DOHH2 (cell line): ENCODE data around the gene ZFAND3.
"Not testable (repeated sequence)": the region's sequence is repeated elsewhere in the genome, so short reads cannot be mapped to it uniquely, and the experiment has no call there.

Experiments
- H3F3A ChIP-seq: fragments of 200-600 bp; sonication (generic), shearing (Covaris generic); 2 replicates; pipeline ENCODE4 v1.6.0; 2016; ENCODE audit warnings: antibody characterized with exemption, mild to moderate bottlenecking; ENCODE audit not compliant: control insufficient read depth, insufficient read depth
- H3K27ac ChIP-seq: fragments of 200-600 bp; sonication (generic); 2 replicates; pipeline ENCODE4 v1.5.1; 2014; ENCODE audit warnings: low read depth, mild to moderate bottlenecking, low read length, moderate library complexity
- H3K27me3 ChIP-seq: fragments of 200-600 bp; sonication (generic); 2 replicates; pipeline ENCODE4 v1.6.1; 2014; ENCODE audit warnings: mild to moderate bottlenecking, low read length, mixed read lengths; ENCODE audit not compliant: control insufficient read depth
- H3K36me3 ChIP-seq: fragments of 200-600 bp; sonication (generic); 2 replicates; pipeline ENCODE4 v1.6.1; 2014; ENCODE audit warnings: mild to moderate bottlenecking, low read length, moderate library complexity, mixed read lengths; ENCODE audit not compliant: control insufficient read depth
- H3K4me1 ChIP-seq: fragments of 200-600 bp; sonication (generic); 2 replicates; pipeline ENCODE4 v1.6.1; 2014; ENCODE audit warnings: mild to moderate bottlenecking, low read length, mixed read lengths; ENCODE audit not compliant: control insufficient read depth
- H3K4me2 ChIP-seq: fragments of 200-600 bp; sonication (generic); 2 replicates; pipeline ENCODE4 v1.6.0; 2014; ENCODE audit warnings: mild to moderate bottlenecking, low read length, moderate library complexity
- H3K4me3 ChIP-seq: fragments of 200-600 bp; sonication (generic); 2 replicates; pipeline ENCODE4 v1.5.1; 2014; ENCODE audit warnings: mild to moderate bottlenecking, low read length, mixed read lengths
- H3K79me2 ChIP-seq: fragments of 200-600 bp; sonication (generic); 2 replicates; pipeline ENCODE4 v1.6.1; 2014; ENCODE audit warnings: mild to moderate bottlenecking, low read length, mixed read lengths; ENCODE audit not compliant: control insufficient read depth
- H3K9me2 ChIP-seq: fragments of 200-600 bp; sonication (generic); replicated peaks from 2 replicates; pipeline ENCODE4 v1.6.1; 2014; ENCODE audit warnings: mild to moderate bottlenecking, low read length, mixed read lengths; ENCODE audit not compliant: control insufficient read depth
- H3K9me3 ChIP-seq: fragments of 200-600 bp; sonication (generic); 2 replicates; pipeline ENCODE4 v1.6.1; 2014; ENCODE audit warnings: antibody characterized with exemption, low read length, mixed read lengths; ENCODE audit not compliant: control insufficient read depth, insufficient read depth
- H4K20me1 ChIP-seq: fragments of 200-600 bp; sonication (generic); 2 replicates; pipeline ENCODE4 v1.6.0; 2014; ENCODE audit warnings: low read depth, mild to moderate bottlenecking, antibody characterized with exemption, low read length, moderate library complexity; ENCODE audit not compliant: control insufficient read depth, insufficient read depth
- CTCF ChIP-seq: fragments of 200-600 bp; sonication (generic); IDR thresholded peaks from one replicate; pipeline ENCODE4 v1.5.1; 2014; ENCODE audit warnings: antibody characterized with exemption, mild to moderate bottlenecking, low read depth, low read length; ENCODE audit not compliant: poor library complexity, severe bottlenecking
- EZH2phosphoT487 ChIP-seq: fragments of 200-600 bp; sonication (generic); IDR thresholded peaks from 2 replicates; pipeline ENCODE4 v1.6.1; 2017; ENCODE audit warnings: borderline replicate concordance, mild to moderate bottlenecking, antibody characterized with exemption, low read length, moderate library complexity, mixed read lengths

Gene ZFAND3

DNA sequence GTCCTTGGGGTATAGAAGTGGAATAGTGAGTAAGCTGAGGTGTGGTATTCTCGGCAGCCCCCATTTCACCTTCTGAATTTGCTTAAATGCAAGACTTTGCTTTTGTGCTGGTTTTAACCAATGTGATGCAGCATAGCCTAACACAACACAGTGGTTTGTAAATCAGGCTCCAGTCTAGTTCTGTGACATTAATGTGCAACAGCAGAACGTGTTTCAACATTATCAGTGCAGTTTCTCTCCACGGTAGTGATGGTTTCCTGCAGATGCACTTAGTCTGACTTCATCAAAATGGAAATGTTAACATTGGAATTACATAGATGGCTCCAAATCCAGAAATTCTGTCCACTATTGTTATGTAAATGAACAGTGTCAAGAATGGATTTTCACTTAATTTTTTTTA lies 139.5 kb downstream of the ZFAND3 start:
- Histone ChIP-seq H3K4me3 (no peak overlapping the region), H3K36me3 (no peaks in the 10 kb centered on the region), H3K9me2 (no peaks in the 10 kb centered on the region), H3K4me2 (no peak overlapping the region), H3K27ac (no peak overlapping the region), H3F3A (no peaks in the 10 kb centered on the region), H4K20me1 (no peaks in the 10 kb centered on the region), H3K79me2 (peaks cover 6% of the 10 kb centered on the region; the same call in 1 of the 2 replicates), H3K4me1 (peaks cover 9% of the 10 kb centered on the region; the same call in 1 of the 2 replicates), H3K27me3 (no peaks in the 10 kb centered on the region), H3K9me3 (peaks cover 4% of the 10 kb centered on the region; the same call in 1 of the 2 replicates)
- TF ChIP-seq CTCF (no peak), EZH2phosphoT487 (no peak)

- Histone ChIP-seq H3F3A (no peaks in the 10 kb centered on the region), H3K27ac (no peak overlapping the region), H3K4me1 (peaks cover 9% of the 10 kb centered on the region; the same call in 1 of the 2 replicates), H3K4me2 (no peak overlapping the region), H3K9me2 (no peaks in the 10 kb centered on the region), H3K9me3 (peaks cover 4% of the 10 kb centered on the region; the same call in 1 of the 2 replicates), H3K36me3 (no peaks in the 10 kb centered on the region), H3K27me3 (no peaks in the 10 kb centered on the region), H3K4me3 (no peak overlapping the region), H4K20me1 (no peaks in the 10 kb centered on the region), H3K79me2 (no peaks in the 10 kb centered on the region; the same call in 1 of the 2 replicates)
- TF ChIP-seq EZH2phosphoT487, result no peak
- TF ChIP-seq CTCF, result no peak
Measured at GRCh38 chr6:37960139-37960935, 140.8 kb downstream of the ZFAND3 start.

DNA sequence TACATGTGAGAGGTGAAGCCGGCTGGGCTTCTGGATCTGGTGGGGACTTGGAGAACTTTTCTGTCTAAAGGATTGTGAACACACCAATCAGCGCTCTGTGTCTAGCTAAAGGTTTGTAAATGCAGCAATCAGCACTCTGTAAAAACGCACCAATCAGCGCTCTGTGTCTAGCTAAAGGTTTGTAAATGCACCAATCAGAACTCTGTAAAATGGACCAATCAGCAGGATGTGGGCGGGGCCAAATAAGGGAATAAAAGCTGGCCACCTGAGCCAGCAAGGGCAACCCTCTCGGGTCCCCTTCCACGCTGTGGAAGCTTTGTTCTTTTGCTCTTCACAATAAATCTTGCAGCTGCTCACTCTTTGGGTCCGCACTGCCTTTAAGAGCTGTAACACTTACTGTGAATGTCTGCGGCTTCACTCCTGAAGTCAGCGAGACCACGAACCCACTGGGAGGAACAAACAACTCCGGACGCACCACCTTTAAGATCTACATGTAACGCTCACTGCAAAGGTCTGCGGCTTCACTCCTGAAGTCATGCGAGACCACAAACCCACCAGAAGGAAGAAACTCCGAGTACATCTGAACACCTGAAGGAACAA lies 143.1 kb downstream of the ZFAND3 start:
- H3K36me3 ChIP-seq, H3K4me3 ChIP-seq, H3K4me2 ChIP-seq, H3K4me1 ChIP-seq, H3K27me3 ChIP-seq, H3K79me2 ChIP-seq, H4K20me1 ChIP-seq, H3F3A ChIP-seq, H3K9me2 ChIP-seq, H3K9me3 ChIP-seq, H3K27ac ChIP-seq: not testable (repeated sequence)
